Memory B cell (primary cell): ENCODE data around the gene ALS2CL.
"Not testable (repeated sequence)": the region's sequence is repeated elsewhere in the genome, so short reads cannot be mapped to it uniquely, and the experiment has no call there.

Source experiments
- ATAC-seq: fragments of 150-1000 bp; cut with Tn5 transposase; 2 replicates; pipeline ENCODE4 v1.10.0; 2021; ENCODE audit warnings: low read depth, mild to moderate bottlenecking, moderate library complexity
- DNase-seq, 2 donors: peaks; one replicate each; pipeline ENCODE4 v3.0.0; 2022; ENCODE audit warnings: low spot score in 2 of 2
- H3K27ac Mint-ChIP-seq: one replicate; pipeline ENCODE4 v1.8.0; 2022; ENCODE audit warnings: mild to moderate bottlenecking, moderate library complexity, mixed read lengths
- H3K27me3 Mint-ChIP-seq: one replicate; pipeline ENCODE4 v1.8.0; 2022; ENCODE audit warnings: mixed read lengths
- H3K36me3 Mint-ChIP-seq: one replicate; pipeline ENCODE4 v1.8.0; 2022; ENCODE audit warnings: mild to moderate bottlenecking, mixed read lengths
- H3K4me1 Mint-ChIP-seq: one replicate; pipeline ENCODE4 v1.8.0; 2022; ENCODE audit warnings: mixed read lengths
- H3K4me3 Mint-ChIP-seq: one replicate; pipeline ENCODE4 v1.8.0; 2022; ENCODE audit warnings: mild to moderate bottlenecking, moderate library complexity, mixed read lengths
- H3K9me3 Mint-ChIP-seq: one replicate; pipeline ENCODE4 v1.8.0; 2022; ENCODE audit warnings: mixed read lengths

The ALS2CL gene

GRCh38 chr3:46693038-46693891 is at the start of gene ALS2CL:
Gene ALS2CL (minus strand): TSS chr3:46693679. CDS start chr3:46689440, 4,239 bp downstream.
- DNase-seq (peak; percentile 48 to 70), ATAC-seq (peak; percentile 75)
- H3K4me3 Mint-ChIP-seq, result peak within 1 kb of the TSS; percentile 81
- H3K27me3 Mint-ChIP-seq, result peaks cover 10% of the 10 kb centered on the region
- no peaks in the 10 kb centered on the region for H3K9me3 Mint-ChIP-seq
- H3K27ac Mint-ChIP-seq, result no peak within 1 kb of the TSS
- peaks cover 26% of the 10 kb centered on the region for H3K4me1 Mint-ChIP-seq
- H3K36me3 Mint-ChIP-seq, result no peaks in the 10 kb centered on the region

DNA sequence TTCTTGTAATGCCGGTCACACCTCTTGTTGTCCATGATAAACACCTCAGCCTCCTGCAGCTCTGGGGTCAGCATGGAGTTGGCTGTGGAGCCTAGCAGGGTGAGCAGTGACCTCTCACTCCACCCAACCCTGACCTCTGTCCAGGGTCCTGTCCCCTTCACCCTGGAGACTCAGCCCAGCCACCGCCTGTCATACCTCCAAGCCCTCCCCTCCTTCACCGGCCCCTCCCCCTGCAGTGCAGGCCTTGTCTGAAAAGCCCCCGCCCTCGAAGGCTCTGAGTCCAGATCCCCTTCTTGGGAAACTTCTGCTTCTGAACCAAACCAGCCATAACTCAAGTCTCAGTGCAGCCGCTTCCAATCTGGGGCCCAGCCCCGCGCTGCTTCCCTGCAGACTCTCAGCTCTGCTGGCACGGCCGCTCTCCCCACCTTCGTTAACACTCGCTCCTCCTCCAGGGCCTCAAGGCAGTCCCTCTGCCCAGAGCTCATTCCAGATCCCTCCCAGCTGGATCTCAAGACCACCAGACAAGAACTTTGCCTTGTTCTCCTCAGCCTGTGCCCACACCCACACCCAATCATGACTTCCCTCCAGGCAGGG is 49.6 kb upstream of the ALS2CL start:
- Mint-ChIP-seq H3K4me1 (no peaks in the 10 kb centered on the region), H3K36me3 (no peaks in the 10 kb centered on the region), H3K27me3 (peaks cover 8% of the 10 kb centered on the region), H3K27ac (no peak overlapping the region), H3K9me3 (no peaks in the 10 kb centered on the region), H3K4me3 (no peak overlapping the region)
- no peak for DNase-seq
- no peak for ATAC-seq

DNA sequence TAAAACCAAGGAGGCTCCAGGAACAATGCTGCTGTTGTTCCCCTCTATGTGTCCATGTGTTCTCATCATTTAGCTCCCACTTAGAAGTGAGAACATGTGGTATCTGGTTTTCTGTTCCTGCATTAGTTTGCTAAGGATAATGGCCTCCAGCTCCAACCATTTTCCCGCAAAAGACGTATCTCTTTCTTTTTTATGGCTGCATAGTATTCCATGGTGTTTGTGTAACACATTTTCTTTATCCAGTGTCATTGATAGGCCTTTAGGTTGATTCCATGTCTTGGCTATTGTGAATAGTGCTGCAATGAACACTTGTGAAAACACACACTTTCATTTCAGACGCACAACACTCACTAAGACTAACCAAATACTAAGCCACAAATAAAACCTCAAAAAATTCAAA is 46.1 kb upstream of the ALS2CL start:
- DNase-seq, H3K4me3 Mint-ChIP-seq, H3K4me1 Mint-ChIP-seq, ATAC-seq, H3K27me3 Mint-ChIP-seq, H3K27ac Mint-ChIP-seq, H3K36me3 Mint-ChIP-seq, H3K9me3 Mint-ChIP-seq: not testable (repeated sequence)

DNA sequence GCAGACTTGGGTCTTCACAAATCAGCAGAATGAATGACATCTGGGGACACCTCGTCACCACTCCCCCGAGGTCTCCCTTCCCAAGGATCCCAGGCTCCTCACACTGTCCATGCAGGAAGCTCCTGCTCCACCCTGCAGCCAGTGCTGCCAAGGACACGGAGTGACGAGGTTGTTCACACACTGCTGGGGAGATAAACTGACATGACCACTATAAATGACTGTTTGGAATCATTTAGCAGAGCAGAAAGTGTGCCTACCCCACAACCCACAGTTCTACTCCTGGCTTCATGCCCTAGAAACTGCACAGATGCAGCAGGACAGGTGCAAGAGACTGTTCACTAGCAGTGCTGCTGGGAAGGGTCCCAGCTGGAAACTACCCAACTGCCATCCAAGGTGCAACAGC is 43.9 kb upstream of the ALS2CL start:
- Mint-ChIP-seq H3K36me3 (no peaks in the 10 kb centered on the region), H3K4me1 (no peaks in the 10 kb centered on the region), H3K4me3 (no peak overlapping the region), H3K27me3 (peaks cover 13% of the 10 kb centered on the region), H3K9me3 (no peaks in the 10 kb centered on the region), H3K27ac (no peak overlapping the region)
- DNase-seq (no peak), ATAC-seq (no peak)

DNA sequence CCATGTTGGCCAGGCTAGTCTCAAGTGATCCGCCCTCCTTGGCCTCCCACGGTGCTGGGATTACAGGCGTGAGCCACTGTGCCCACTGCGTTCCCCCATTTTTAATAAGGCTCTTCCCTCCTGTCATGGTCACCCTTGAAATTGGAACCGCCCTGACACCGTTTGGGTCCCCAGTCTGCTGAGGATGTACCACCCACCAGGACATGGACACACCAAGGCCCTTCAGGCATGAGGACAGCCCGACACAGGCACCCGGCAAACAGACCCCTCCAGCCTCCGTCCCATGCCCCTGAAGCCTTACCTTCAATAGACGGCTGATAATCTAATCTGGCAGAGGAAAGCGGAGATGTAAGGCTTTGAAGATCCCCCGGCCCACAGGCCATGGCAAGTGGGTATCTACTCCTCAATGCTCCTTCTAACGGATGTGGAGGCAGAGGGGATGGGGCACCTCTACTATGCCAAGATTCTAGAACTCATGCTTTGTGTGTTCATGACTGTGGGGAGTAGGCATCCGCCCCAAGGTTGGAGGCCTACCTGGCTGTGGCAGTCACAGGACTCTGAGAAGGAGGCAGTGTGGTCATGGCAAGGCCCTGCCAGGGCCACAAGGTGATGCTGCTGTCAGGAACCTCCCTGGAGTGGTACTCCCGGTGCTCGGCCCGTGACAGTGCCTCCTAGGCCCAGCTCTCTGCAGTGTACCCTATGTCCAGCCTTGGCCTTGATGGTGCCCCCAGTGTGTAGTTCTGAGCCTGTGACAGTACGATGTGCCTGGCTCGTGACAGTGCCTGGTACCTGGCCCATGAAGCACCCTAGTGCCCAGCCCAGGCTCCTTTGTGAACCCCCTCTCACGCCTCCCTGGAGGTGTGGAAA is 42.8 kb upstream of the ALS2CL start:
- no peak overlapping the region for H3K4me3 Mint-ChIP-seq
- H3K27me3 Mint-ChIP-seq, result peaks cover 11% of the 10 kb centered on the region

DNA sequence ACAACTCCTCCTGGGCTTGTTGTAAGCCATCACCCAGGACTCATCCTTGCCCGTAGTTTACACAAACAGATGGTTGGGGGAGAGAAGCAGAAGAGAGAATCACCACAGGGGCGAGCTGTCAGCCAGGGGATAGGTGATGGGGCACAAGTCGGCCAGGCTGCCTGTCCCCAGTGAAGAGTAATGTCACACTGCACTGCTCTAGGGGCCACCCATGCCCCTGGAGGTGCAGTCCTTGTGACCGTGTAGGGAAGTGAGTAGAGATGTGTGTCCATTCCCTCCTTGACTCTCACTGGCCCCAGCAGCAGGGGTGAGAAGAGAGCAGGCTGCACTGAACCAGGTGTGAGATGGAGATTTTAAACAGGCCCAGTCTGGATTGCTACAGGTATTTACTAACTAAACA is 41.3 kb upstream of the ALS2CL start:
- H3K4me1 Mint-ChIP-seq, result no peaks in the 10 kb centered on the region
- DNase-seq, result no peak
- peaks cover 11% of the 10 kb centered on the region for H3K27me3 Mint-ChIP-seq
- no peaks in the 10 kb centered on the region for H3K36me3 Mint-ChIP-seq
- ATAC-seq, result no peak
- H3K9me3 Mint-ChIP-seq, result no peaks in the 10 kb centered on the region
- H3K4me3 Mint-ChIP-seq, result no peak overlapping the region
- no peak overlapping the region for H3K27ac Mint-ChIP-seq

More for the DNA sequence above, 42.8 kb upstream of the ALS2CL start:
- Mint-ChIP-seq H3K9me3 (no peaks in the 10 kb centered on the region), H3K4me1 (no peaks in the 10 kb centered on the region), H3K36me3 (no peaks in the 10 kb centered on the region), H3K27ac (no peak overlapping the region)
- ATAC-seq (no peak), DNase-seq (no peak)

DNA sequence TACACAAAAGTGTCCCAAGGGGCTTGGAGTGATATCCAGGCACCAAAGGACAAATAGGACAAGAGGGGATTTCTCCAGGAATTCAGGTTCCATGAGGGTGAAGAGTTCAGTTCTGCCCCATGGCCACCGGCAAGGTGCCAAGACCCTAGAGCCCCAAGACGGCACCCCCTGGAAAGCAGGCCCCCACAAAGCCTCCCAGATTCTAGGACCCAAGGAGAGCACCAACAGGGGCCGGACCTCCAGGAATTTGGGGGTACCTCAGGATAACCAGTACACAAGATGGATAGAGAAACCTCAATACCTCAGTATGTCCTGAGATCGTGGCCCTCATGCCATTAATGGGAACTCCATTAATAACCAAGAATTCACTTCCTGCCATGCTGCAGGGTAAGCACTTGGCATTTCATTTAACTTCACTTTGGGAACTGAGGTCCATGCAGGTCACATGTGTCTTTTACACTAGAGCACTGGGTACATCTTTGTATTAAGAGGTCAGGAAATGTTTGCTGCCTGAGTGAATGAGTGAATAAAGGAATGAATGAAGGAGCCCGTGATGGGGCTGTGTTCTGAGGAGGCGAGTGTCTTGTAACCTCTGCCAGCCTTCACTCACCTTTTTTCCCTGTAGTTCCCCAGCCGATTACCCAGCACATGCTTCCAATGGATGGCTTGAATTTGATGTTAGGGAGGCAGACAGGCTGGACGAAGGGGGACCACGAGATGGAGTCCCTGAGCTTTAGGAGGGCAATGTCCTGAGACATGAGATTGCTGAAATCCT is 39.7 kb upstream of the ALS2CL start:
- H3K36me3 Mint-ChIP-seq, result no peaks in the 10 kb centered on the region
- no peak for DNase-seq
- H3K27me3 Mint-ChIP-seq, result peaks cover 7% of the 10 kb centered on the region
- no peaks in the 10 kb centered on the region for H3K4me1 Mint-ChIP-seq
- no peak for ATAC-seq
- H3K9me3 Mint-ChIP-seq, result no peaks in the 10 kb centered on the region
- no peak overlapping the region for H3K27ac Mint-ChIP-seq
- no peak overlapping the region for H3K4me3 Mint-ChIP-seq

GRCh38 chr3:46731795-46732194 is 38.3 kb upstream of the ALS2CL start:
- Mint-ChIP-seq H3K27me3 (peaks cover 9% of the 10 kb centered on the region), H3K4me1 (no peaks in the 10 kb centered on the region), H3K27ac (no peak overlapping the region), H3K9me3 (no peaks in the 10 kb centered on the region), H3K36me3 (no peaks in the 10 kb centered on the region), H3K4me3 (no peak overlapping the region)
- ATAC-seq, result no peak
- no peak for DNase-seq

DNA sequence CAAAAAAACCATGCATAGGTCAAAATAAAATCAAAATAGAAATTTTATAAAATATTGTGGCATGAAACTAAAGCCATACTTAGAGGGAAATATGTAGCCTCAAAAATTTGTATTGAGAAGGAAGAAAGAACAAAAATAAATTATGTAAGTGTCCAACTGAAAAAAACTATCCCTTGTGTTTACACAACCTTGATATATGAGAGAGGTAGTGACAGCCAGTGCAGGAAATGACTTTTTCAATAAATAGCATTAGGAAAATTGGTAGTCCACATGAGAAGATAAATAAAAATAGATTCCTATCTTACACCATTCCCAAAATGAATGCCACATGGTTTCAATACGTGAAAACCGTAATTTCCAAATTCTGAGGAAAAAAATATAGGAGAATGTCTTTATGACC is 37.3 kb upstream of the ALS2CL start:
- Mint-ChIP-seq H3K27ac (no peak overlapping the region), H3K9me3 (no peaks in the 10 kb centered on the region), H3K36me3 (no peaks in the 10 kb centered on the region), H3K4me3 (no peak overlapping the region), H3K4me1 (no peaks in the 10 kb centered on the region), H3K27me3 (peaks cover 13% of the 10 kb centered on the region)
- DNase-seq, result no peak
- ATAC-seq, result no peak

DNA sequence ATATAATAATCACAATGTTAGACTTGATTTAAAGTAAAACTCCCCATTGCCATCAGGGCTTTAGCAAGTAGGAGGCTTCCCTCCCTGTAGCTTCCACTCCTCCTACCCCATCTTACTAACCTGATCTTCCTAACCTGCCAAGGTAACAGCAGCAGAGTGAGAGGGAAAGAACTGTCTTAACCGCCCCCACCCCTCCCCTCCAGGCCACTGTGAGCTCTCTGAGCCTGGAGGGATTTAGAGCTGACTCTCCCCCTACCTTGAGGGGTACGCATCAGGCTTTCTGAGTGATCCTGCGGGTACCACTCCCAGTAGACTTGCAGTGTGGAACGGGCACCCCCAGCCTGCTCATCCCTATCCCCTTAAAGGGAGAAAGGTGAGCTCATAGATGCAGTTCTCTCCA is 35.6 kb upstream of the ALS2CL start:
- Mint-ChIP-seq H3K27ac (no peak overlapping the region), H3K9me3 (no peaks in the 10 kb centered on the region), H3K27me3 (peaks cover 14% of the 10 kb centered on the region), H3K4me3 (no peak overlapping the region), H3K36me3 (no peaks in the 10 kb centered on the region), H3K4me1 (no peaks in the 10 kb centered on the region)
- ATAC-seq (no peak), DNase-seq (peak in 1 of 2 donors; percentile 6)

DNA sequence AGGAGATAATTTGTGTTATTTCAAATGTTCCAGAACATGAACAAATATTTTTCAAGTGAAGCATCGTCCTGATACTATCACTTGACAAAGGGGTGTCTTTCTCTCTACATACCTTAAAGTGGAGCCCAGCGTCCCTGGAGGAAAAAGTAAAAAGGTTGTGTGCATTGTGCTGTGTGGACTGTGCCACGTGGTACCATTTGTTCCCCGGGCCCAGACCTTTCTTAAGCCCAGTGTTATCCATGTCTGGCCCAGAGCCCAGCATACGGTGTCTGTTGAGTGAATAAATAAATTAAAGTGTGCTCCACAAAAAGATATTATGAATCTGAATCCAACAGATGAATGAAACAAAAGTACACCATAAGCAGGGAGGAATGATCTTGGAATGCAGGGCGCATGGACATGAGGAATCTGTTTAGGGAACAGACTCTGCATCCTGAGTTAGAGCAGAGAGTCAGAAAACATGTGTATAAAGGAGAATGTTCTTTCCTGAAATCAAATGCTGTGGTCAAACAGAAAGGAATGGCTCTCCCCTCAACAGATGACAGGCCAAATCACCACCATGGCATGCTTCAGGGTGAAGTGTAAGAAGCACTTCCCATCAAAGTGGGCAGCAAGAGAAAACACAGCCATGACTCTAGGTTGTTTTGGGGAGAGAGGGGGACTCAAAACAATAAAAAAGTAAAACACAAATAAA is 32.3 kb upstream of the ALS2CL start:
- DNase-seq (no peak), ATAC-seq (no peak)
- H3K27me3 Mint-ChIP-seq, result peaks cover 14% of the 10 kb centered on the region
- no peaks in the 10 kb centered on the region for H3K9me3 Mint-ChIP-seq
- H3K4me1 Mint-ChIP-seq, result no peaks in the 10 kb centered on the region
- H3K27ac Mint-ChIP-seq, result no peak overlapping the region
- H3K36me3 Mint-ChIP-seq, result no peaks in the 10 kb centered on the region
- no peak overlapping the region for H3K4me3 Mint-ChIP-seq

DNA sequence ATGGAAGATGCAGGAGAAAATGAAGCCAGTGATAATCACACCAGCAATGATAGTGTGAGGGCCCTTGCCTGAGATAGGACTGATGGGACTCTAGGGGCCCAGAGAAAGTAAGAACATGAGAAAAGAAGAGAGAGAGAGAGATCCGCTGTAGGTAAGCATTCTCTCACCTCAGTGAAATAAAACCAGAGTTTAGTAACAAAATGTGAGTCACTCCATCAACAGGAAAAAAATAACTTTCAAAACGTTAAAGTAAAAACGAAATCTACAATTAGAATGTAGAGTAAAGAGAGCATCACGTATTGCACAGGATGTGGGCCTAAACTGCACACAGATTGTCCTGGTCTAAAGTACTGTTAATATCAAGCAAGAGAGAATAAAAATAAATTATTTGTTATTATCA is 30.9 kb upstream of the ALS2CL start:
- Mint-ChIP-seq H3K27me3 (peaks cover 14% of the 10 kb centered on the region), H3K4me1 (no peaks in the 10 kb centered on the region), H3K4me3 (no peak overlapping the region), H3K9me3 (no peaks in the 10 kb centered on the region), H3K36me3 (no peaks in the 10 kb centered on the region), H3K27ac (no peak overlapping the region)
- no peak for DNase-seq
- no peak for ATAC-seq

DNA sequence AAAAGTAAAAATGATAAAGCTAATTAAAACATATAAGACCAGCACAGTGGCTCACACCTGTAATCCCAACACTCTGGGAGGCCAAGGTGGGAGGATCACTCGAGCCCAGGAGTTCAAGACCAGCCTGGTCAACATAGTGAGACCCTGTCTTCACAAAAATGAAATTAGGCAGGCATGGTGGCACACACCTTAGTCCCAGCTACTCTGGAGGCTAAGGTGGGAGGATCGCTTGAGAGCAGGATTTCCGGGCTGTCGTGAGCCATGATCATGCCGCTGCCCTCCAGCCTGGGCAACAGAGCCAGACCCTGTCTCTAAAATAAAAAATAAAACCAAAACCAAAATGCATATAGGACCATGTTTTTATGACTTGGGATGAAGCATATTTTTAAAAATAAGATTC is 29.0 kb upstream of the ALS2CL start:
- Mint-ChIP-seq H3K4me3 (no peak overlapping the region), H3K9me3 (no peaks in the 10 kb centered on the region), H3K36me3 (no peaks in the 10 kb centered on the region), H3K27ac (no peak overlapping the region), H3K4me1 (no peaks in the 10 kb centered on the region), H3K27me3 (peaks cover 21% of the 10 kb centered on the region)
- ATAC-seq (no peak), DNase-seq (no peak)
